Endothelial cell of hepatic sinusoid (primary cell): ENCODE measurements around the gene CAMTA1.

Experiments
- in situ Hi-C: cut with HindIII; loops from 2 replicates; pipeline ENCODE4 v1.10.0; 2017; ENCODE audit warnings: low sequenced_read_pairs

The CAMTA1 gene

DNA sequence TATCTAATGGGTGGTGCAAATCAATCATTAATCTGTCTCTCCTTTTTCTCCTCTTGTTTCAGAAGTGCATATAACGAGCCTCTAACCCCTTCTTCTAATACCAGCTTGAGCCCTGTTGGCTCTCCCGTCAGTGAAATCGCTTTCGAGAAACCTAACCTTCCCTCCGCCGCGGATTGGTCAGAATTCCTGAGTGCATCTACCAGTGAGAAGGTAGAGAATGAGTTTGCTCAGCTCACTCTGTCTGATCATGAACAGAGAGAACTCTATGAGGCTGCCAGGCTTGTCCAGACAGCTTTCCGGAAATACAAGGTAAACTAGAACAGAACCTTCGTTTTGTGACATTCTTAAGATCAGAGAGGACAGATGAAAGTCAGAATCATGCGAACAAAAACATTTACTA, 960.5 kb downstream of the CAMTA1 start:
- in situ Hi-C loops, result loop anchor here (5.0 kb wide), 1 partner anchor 88 kb away; no protein-coding TSS in a partner anchor

- in situ Hi-C loops, result loop anchor here (5.0 kb wide), 1 partner anchor 90 kb away; no protein-coding TSS in a partner anchor
These were observed 962.4 kb downstream of the CAMTA1 start for GRCh38 chr1:7747605-7748004.

- in situ Hi-C loops, result loop anchor here (5.0 kb wide), 1 partner anchor 92 kb away; no protein-coding TSS in a partner anchor
These were observed 963.9 kb downstream of the CAMTA1 start for GRCh38 chr1:7749126-7749525.

DNA sequence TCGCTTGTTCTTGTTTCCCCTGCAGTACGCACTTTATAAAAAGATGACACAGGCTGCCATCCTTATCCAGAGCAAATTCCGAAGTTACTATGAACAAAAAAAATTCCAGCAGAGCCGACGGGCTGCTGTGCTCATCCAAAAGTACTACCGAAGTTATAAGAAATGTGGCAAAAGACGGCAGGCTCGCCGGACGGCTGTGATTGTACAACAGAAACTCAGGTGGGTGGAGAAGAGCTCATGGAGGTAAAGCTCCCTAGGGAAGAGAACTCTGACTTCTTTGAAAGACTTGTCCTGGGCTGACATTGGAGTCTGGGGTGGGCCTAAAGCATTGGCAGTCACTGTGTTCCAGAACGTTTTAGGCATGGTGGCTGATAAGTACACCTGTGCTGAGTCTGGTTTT, 965.9 kb downstream of the CAMTA1 start:
- in situ Hi-C loops, result no loop called here

GRCh38 chr1:7752512-7753417, 967.5 kb downstream of the CAMTA1 start:
- in situ Hi-C loops, result no loop called here

DNA sequence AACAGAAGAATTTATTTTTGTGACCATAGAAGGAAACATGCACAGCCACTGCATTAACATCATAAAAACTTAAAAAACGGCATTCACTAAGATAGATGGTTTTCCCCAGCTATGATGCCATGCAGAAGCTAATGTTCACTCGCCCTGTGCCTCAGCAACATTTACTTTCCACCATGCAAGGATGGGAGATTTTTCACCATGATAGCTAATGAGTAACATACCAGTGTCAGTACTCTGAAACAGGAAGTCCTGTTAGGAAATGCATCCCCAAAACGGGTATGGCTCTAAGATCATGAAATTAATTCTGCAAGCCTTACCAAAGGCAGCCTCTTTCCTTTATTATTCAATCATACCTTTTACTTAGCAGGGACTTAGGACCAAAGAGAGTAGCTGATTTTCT, 968.4 kb downstream of the CAMTA1 start:
- in situ Hi-C loops, result no loop called here

DNA sequence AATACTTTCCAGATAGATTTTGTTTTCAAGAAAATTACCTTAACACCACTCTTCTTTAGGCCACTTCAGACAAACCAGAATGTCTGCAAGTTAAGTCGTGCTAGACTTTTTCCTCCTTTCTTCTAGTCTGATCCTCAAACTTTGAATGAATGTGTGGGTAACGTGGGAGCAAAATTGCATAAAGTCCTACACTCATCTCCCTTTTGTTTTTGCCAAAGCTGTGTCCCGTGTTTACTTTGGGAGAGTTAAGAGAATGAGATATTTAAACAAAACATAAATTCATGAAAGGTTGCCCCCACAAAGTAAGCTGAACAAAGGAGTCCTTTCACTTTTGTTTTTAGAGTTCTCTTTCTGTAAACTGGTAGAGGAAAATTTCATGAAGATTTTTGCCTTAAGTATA, 969.0 kb downstream of the CAMTA1 start:
- in situ Hi-C loops, result no loop called here

DNA sequence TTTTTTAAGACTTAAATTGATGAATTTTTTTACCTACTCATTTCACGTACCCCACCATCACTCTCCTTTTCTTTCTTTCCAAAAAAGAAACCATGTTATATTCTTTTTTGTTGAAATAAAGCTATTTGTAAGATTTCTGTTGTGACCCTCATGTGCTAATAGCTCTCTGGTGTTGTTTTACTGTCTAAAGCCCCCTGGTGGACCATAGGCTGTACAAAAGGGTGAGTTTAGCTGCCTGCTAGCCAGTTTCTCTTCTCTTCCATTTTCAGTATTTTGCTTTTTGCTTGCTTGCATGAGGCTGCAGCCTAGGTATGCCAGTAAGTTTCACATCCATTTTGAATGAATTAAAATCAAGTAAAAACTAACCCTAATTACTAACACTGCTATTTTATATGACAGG, 970.2 kb downstream of the CAMTA1 start:
- in situ Hi-C loops, result no loop called here

DNA sequence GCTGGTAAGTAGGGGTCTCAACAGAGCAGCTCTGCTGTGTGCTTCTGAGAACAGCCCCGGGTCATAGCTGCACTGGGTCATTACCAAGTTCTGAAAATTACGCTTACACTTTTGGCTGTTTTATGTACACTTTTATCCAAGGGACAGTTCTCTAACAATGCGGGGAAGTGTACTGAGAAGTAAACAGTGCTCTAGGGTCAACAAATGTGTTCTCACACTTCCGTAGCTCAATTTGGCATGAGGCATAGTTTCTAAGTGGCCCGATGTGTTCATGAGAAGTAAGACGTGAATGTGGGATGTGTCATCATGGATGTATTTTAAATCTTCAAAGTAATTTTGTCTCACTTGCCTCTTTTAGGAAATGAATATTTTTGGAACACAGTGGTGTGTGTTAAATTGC, 975.0 kb downstream of the CAMTA1 start:
- in situ Hi-C loops, result no loop called here

GRCh38 chr1:7761103-7761502, 975.8 kb downstream of the CAMTA1 start:
- in situ Hi-C loops, result no loop called here

DNA sequence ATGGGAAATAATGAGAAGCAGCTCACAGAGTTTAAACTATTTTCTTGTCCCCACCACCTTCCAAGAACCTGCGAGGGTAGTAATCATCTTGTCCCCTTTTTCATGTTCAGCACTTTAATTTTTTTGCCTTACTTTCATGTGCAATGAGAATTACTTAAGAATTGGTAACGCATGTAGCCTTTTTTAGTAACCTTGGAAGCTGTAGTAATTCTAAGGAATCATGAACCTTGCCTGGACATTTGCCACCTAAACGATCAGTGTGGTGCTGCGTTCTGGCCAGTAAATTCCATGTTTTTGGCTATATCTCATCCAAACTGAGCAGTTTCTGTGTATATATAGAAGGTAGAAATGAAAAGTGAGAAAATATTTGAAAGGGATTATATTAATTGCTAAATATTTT, 981.9 kb downstream of the CAMTA1 start:
- in situ Hi-C loops, result loop anchor here (5.0 kb wide), 1 partner anchor 50 kb away; no protein-coding TSS in a partner anchor

- in situ Hi-C loops, result loop anchor here (5.0 kb wide), 1 partner anchor 49 kb away; no protein-coding TSS in a partner anchor
These were observed 983.3 kb downstream of the CAMTA1 start for GRCh38 chr1:7768583-7768982.

DNA sequence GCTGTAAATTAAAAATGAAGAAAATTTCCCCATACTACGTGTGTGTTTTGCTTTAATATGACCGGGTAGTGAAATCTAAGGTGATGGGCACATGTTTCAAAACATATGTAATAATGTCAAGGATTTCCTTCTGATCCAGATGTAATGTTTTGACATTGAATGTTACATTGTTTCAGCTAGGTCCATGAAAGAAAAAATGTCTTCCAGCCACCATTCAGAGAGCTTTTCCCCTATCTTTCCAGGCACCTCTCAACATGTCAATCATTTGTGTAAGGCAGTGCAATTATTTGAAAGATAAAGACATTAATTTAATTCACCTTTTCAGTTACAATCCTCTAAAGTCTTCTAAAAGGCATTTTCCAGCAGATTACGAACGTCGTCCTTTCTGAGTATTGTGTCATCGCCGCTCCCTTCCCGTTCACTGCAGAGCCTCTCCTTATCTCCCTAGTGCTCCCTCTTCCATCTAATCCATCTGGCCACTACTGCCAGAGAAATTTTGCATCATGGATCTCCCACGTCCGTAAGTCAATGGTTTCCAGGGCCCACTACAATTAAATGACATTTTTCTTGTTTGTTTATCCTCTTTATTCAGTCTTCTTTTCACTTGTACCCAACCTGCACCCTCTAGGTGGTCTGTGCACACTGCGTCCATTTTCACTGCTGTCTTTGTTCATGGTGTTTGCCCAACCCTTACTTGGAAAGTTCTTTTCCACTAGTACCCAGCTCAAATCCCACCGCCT, 984.6 kb downstream of the CAMTA1 start:
- in situ Hi-C loops, result loop anchor here (5.0 kb wide), 1 partner anchor 47 kb away; no protein-coding TSS in a partner anchor

DNA sequence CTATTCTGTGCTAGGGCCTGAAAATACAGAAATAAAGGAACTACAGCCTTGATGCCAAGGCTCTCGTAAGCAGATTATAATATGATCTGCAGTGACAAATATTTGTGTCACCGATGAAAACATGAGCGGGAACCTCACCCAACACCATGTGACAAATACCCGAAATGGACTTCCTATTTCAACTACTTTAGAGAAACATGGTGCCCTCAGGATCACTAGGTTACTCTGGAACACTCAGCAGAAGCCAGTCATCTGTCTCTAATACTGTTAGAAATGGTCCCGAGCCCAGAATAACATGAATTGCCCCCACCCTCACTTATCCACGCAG, 985.4 kb downstream of the CAMTA1 start:
- in situ Hi-C loops, result no loop called here

DNA sequence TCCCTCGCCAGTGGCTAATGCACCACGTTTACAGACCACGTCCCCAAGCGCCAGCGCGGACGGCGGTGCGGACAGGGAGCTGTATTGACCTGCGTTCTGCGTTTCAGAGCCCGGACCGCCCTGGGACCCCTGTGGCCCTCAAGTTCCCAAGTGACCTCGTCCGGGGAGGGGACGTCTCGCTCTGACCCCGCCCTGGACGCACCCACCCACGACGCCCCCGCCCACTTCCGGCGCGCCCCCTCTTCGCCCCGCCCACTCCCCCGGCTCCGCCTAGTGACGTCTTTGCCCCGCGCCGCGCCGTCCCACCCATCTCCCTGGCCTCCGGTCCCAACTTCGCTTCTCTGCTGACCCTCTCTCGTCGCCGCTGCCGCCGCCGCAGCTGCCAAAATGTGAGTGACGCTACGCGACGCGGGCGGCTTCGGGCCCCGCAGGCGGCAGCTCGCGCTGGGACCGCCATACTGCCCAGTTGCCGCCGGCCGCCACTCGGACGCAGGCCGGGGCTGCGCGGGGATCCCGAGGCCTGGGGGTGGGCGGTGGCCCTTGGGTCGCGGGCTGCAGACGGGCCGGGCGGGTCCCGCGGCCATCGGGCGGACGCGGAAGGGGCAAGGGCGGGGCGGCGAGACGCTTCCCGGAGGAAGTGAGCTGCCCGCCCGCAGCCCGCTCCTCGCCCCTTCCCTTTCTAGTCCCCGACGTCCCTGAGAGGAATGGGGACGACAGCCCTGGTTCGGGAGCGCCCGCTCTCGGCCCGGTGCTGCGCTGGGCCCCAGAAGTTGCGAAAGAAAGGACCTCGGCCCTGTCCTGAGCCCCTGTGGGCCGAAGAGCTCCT, 986.0 kb downstream of the CAMTA1 start, which contains the start of gene VAMP3:
Gene VAMP3, plus strand, starts transcription at position 300 of the 826 bp plus-strand sequence. Its CDS starts 88 bp downstream, at position 388.
- in situ Hi-C loops, result no loop called here

- in situ Hi-C loops, result no loop called here
These were observed 986.6 kb downstream of the CAMTA1 start for GRCh38 chr1:7771823-7772299.

DNA sequence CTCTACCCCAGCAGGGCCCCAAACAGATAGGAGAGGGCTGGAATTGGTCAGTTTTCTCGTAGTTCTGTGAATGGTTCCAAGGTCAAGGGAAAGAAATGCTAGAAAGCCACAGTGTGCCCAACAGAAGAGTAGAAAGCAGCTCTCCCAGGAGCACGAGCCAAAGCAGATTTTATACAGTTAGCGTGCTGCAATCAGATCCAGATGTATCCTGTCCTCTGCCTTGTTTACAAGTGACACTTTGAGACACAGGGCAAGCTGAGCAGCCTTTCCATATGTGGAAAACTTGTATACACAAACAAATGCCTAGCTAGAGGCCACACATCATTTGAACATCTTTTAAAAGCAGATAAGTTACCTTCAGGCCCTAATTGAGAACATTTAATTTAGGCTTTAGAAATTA, 992.3 kb downstream of the CAMTA1 start:
- in situ Hi-C loops, result no loop called here

DNA sequence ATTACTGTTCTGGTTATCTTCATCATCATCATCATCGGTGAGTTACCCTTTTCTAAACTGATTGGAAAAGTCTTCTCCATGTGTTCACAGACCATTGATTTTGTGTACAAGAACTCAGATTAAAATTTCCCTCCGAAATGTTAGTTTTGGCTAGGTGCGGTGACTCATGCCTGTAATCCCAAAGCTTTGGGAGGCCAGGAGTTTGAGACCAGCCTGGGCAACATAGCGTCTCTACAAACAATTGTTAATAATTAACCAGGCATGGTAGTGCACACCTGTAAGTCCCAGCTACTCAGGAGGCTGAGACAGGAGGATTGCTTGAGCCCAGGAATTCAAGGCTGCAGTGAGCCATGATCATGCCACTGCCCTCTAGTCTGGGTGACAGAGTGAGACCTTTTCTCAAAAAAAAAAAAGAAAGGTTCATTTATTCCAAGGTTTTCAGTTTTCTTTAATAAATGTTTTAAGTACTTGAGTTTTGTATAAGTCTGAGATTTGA, 992.9 kb downstream of the CAMTA1 start:
- in situ Hi-C loops, result no loop called here

GRCh38 chr1:7780976-7781375, 995.7 kb downstream of the CAMTA1 start:
- in situ Hi-C loops, result no loop called here

DNA sequence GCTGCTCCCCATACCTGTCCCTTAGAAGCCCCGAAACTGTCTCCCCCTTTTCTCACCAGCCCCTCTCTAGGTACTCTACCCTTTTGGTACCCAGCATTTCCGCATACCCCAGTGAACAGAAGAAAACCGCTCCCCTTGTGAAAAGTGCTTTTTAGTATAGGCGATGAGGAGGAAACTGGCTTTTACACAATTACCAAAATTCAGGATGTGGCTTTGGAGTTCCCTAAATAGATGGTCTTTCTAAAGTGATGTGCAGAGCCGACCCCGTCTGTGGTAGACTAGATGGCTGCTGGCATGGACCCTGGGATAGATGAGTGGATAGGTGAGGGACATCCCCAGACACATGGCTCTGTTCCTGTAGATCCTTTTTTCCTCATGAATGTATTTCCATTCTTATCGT, 996.2 kb downstream of the CAMTA1 start:
- in situ Hi-C loops, result no loop called here
